GM18868 (cell line): ENCODE data around the gene MKRN2OS.

ENCODE experiments used
- ATAC-seq: cut with Tn5 transposase; IDR thresholded peaks from one replicate; pipeline ENCODE4 v1.9.1; 2021; ENCODE audit warnings: mild to moderate bottlenecking, moderate library complexity; ENCODE audit not compliant: unreplicated experiment

The MKRN2OS gene

GRCh38 chr3:12545473-12545791, at the start of gene MKRN2OS:
Gene MKRN2OS, minus strand, starts transcription at chr3:12545499. Its CDS starts 35 bp downstream, at chr3:12545464.
- ATAC-seq: no peak

- no peak for ATAC-seq
Measured at GRCh38 chr3:12593473-12593872, 48.2 kb upstream of the MKRN2OS start.

GRCh38 chr3:12591997-12592715, 46.9 kb upstream of the MKRN2OS start:
- ATAC-seq: no peak

GRCh38 chr3:12591456-12591855, 46.2 kb upstream of the MKRN2OS start:
- no peak for ATAC-seq

GRCh38 chr3:12590096-12590495, 44.8 kb upstream of the MKRN2OS start:
- no peak for ATAC-seq

GRCh38 chr3:12588039-12589009, 43.0 kb upstream of the MKRN2OS start:
- no peak for ATAC-seq

- ATAC-seq: no peak
Measured at GRCh38 chr3:12586403-12586802, 41.1 kb upstream of the MKRN2OS start.

- no peak for ATAC-seq
Measured at GRCh38 chr3:12585970-12586369, 40.7 kb upstream of the MKRN2OS start.

- no peak for ATAC-seq
Measured at GRCh38 chr3:12585181-12585580, 39.9 kb upstream of the MKRN2OS start.

- no peak for ATAC-seq
Measured at GRCh38 chr3:12584083-12584482, 38.8 kb upstream of the MKRN2OS start.

- ATAC-seq: no peak
Measured at GRCh38 chr3:12583280-12583679, 38.0 kb upstream of the MKRN2OS start.

- no peak for ATAC-seq
Measured at GRCh38 chr3:12582730-12583129, 37.4 kb upstream of the MKRN2OS start.

GRCh38 chr3:12579905-12580304, 34.6 kb upstream of the MKRN2OS start:
- ATAC-seq: no peak

- no peak for ATAC-seq
Measured at GRCh38 chr3:12579456-12579855, 34.2 kb upstream of the MKRN2OS start.

GRCh38 chr3:12578742-12579141, 33.4 kb upstream of the MKRN2OS start:
- ATAC-seq: no peak

GRCh38 chr3:12577379-12577778, 32.1 kb upstream of the MKRN2OS start:
- no peak for ATAC-seq

GRCh38 chr3:12574661-12575060, 29.4 kb upstream of the MKRN2OS start:
- no peak for ATAC-seq

- no peak for ATAC-seq
Measured at GRCh38 chr3:12574131-12574530, 28.8 kb upstream of the MKRN2OS start.

- no peak for ATAC-seq
Measured at GRCh38 chr3:12571986-12572385, 26.7 kb upstream of the MKRN2OS start.

GRCh38 chr3:12569836-12570235, 24.5 kb upstream of the MKRN2OS start:
- ATAC-seq: no peak

- no peak for ATAC-seq
Measured at GRCh38 chr3:12568747-12569146, 23.4 kb upstream of the MKRN2OS start.

- no peak for ATAC-seq
Measured at GRCh38 chr3:12566976-12567375, 21.7 kb upstream of the MKRN2OS start.
